HG02763 (cell line): ENCODE results near the gene GTF2A2.
A peak's percentile ranks its signal among the peaks of the same experiment; 100 is the strongest.
"Not testable (repeated sequence)": the region's sequence is repeated elsewhere in the genome, so short reads cannot be mapped to it uniquely, and the experiment has no call there.

Experiments
- ATAC-seq: cut with Tn5 transposase; IDR thresholded peaks from one replicate; pipeline ENCODE4 v1.9.1; 2021; ENCODE audit warnings: mild to moderate bottlenecking, moderate library complexity; ENCODE audit not compliant: unreplicated experiment

Gene GTF2A2, protein sequence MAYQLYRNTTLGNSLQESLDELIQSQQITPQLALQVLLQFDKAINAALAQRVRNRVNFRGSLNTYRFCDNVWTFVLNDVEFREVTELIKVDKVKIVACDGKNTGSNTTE

DNA sequence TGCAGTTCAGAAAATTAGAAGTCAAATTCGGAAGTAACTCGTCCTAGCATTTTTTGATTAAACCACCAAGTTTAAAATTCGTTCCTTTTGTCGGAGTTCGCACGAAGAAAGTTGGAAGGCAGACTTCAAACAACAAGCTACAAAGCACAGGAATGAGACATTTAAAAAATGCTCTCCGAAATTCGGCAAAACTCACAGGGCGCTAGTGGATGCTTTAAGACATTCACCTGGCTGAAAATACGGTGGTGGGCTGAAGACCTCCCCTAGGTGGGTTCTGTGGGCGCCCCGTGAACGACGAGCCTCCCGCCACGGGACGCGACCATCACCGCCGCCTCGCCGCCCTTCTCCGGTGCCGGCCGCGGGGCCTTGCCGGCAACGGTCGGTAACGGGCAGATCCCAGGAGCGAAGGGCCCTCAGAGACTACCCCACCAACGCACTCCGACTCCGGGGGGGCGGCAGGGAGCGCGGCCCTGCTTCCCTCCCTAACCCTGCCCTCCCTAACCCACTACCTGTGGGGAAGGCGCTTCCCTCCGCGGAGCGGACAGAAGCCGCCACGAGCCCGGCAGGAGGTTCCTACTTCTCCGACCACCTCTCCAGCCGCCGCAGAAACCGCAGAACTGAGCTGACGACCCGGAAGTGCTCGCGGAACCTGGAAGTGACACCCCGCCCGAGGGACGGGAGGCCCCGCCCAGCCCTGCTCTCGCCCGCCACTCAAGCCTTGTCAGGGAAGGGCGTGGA is at the start of gene GTF2A2:
Gene GTF2A2 (minus strand): TSS at position 619 of the 738 bp plus-strand sequence. CDS start 5,238 bp downstream, outside the sequence.
- ATAC-seq = peak; percentile 98

DNA sequence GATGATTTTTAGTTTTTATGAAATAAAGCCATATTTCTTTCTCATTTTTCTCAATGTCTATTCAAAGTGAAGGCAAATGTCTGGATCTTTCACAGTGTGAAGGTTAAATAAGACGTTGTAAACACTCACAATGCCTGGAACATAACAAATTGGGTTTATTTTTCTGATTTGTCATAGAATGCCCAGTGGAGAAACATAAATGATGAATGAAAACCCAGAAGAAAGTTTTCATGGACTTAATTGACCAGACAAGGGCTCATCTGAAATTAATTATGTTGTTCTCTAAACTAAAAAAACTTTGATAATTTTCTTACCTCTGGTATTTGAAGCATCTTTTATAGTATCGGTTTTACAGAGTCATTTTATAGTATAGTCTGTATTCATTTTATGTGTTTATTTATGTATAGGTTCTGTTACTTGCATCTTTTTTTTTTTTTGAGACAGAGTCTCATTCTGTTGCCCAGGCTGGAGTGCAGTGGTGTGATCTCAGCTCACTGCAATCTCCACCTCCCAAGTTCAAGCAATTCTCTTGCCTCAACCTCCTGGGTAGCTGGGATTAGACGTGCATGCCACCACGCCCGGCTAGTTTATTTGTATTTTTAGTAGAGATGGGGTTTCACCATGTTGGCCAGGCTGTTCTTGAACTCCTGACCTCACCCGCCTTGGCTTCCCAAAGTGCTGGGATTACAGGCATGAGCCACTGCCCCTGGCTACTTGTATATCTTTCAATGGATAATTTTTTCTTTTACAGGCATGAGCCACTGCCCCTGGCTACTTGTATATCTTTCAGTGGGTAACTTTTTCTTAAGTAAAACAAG is 46.9 kb upstream of the GTF2A2 start:
- ATAC-seq = no peak

DNA sequence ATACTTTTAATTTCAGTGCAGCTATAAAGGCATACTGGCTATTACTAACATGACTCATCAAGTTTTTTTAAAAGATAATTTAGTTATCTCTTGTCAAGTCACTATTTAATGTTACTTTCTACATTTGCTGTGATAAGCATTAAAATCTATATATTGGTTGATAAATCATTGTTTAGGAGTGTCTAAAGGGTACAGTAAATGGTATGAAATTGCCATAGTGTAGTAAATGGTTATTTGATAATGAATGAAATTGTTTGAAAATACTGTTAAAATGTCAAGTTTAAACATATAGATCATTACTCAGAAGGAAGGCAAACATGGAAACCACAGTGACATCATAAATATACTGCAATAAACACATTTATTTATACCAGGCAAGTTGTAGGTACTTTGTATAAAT is 45.0 kb upstream of the GTF2A2 start:
- ATAC-seq = no peak

DNA sequence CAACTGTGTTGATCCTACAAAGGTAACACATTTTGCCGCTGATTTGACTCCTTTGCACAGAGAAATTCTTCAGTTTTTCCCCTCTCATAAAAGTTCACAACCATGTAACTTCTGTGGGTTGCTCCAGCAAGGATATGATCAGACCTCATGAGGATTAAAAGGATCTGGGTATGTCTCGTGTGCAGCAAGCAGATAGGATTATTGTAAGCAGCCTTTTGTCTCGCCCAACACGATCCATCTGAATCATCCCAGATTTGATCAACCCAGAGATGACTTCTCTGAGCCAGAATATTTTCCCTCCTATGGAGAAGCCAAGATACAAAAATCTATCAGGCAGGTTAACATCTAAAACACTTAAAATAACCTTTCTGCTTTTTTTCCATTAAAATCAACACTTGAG is 44.6 kb upstream of the GTF2A2 start:
- ATAC-seq = no peak

DNA sequence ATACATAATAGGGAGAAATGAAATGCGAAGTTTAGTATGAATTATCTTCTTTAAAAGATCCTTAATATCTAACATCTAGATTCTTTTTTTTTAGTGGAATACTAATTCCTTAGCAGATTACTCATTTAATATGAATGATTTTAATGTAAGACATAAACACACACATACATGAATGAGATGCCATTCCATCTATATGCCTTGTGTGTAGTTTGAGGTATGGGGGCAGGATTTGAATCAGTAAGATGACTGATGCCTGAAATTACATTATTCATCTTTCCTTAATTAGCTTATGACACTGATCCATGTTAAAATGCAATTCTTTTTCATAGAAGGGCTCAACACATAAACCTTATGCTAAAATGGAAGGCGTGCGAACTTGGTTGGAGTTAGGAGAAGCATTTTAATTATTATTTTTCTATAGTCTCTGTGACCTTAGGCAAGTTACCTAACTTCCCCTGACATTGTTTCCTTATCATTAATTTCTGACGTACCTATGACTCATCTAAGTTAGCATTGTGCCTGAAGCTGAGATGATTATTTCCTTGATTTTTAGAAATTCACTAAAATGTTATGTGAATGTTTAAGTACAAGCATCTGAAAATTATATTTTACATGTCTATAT is 42.6 kb upstream of the GTF2A2 start:
- no peak for ATAC-seq

DNA sequence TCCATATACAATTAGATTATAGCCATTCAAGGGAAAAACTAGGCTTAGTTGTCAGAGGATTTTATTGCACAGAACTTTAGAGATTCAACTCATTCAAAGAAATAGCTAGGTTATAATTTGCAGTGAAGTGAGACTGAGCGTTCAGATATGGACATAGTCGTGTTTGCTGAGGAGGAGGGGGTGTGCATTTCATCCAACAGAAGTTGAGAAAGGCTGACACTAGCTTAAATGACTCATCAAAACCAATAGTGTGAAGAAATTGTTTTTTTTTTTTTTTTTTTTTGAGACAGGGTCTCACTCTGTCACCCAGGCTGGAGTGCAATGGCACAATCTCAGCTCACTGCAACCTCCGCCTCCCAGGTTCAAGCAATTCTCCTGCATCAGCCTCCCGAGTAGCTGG is 40.8 kb upstream of the GTF2A2 start:
- not testable (repeated sequence) for ATAC-seq

DNA sequence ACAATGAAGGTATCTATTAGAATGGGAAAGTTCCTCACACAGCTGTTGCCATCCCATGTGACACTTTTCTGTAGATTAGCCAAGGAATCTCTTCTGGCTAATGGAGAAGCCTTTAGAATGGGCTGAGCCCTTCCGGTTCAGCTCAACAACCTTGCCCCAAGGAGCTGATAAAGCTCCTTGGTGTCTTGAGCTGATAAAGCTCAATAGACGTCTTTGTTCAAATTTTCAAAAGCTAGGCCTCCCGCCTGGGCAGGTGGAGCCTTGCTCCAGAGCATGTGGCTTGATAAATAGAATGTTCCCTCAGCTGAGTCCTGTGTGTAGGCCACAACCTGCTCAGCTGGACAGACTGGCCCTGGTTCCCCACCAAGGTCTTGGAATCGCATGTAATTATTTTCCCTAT is 39.0 kb upstream of the GTF2A2 start:
- no peak for ATAC-seq

DNA sequence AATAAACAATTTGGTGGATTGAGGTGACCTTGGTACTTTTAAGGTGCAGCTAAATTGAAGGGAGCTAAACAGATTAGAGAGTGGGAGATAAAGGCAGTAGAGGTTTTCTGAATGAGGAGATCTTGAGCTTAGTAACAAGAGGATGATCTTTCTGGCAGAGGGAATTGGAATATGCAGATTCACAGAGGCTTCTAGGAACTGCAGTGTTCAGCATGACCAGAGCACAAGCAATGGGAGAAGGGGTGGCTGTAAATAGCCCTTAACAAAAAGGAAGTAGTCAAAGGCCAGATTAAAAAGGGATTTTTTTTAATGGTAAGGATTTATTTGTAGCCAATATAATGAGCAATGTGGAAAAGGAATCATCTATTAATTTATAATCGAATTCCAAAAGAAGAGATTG is 37.5 kb upstream of the GTF2A2 start:
- no peak for ATAC-seq

DNA sequence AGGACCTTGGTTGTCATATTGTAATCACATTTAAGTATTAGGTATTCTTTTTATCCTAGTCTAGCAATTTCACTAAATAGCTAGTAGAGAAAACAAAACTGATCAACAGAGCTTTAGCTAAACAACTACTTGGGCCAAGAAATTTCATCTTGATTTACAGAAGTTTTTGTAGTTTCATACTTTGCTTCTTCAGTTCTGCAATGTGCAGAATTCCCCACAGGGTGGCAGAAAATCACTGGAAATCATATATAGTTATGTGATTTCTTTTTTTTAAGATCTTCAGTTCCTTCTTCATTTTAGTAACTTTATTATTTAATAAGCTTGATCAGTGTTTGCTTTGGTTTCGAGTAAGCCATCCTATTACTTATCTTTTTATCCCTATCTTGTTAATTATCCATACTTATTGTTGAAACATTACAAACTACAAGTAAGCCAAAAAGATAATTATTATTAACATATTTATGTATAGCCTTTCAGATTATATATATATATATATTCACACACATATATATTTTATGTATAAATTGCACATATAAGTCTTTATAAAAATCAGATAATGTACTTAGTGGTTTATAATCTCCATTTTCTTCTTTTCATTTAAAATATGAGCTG is 34.0 kb upstream of the GTF2A2 start:
- no peak for ATAC-seq

DNA sequence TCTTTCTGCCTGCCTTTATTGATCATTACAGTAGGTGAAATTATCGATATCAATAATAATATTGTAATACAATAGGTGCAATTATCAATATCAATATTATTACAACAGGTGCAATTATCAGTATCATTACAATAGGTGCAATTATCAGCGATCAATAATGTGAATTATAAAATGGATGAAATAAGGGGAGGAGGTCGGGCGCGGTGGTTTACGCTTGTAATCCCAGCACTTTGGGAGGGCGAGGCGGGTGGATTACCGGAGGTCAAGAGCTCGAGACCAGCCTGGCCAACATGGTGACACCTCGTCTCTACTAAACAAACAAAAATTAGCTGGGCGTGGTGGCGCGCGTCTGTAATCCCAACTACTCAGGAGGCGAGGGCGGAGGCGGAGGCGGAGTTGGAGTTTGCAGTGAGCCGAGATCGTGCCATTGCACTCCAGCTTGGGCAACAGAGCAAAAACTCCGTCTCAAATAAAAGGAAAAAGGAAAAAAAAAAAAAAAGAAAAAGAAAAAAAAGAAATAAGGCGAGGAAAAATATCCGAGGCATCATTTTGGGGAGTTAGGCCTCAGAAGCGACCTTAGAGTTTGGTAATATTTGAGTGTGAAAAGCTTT is 32.4 kb upstream of the GTF2A2 start:
- no peak for ATAC-seq

DNA sequence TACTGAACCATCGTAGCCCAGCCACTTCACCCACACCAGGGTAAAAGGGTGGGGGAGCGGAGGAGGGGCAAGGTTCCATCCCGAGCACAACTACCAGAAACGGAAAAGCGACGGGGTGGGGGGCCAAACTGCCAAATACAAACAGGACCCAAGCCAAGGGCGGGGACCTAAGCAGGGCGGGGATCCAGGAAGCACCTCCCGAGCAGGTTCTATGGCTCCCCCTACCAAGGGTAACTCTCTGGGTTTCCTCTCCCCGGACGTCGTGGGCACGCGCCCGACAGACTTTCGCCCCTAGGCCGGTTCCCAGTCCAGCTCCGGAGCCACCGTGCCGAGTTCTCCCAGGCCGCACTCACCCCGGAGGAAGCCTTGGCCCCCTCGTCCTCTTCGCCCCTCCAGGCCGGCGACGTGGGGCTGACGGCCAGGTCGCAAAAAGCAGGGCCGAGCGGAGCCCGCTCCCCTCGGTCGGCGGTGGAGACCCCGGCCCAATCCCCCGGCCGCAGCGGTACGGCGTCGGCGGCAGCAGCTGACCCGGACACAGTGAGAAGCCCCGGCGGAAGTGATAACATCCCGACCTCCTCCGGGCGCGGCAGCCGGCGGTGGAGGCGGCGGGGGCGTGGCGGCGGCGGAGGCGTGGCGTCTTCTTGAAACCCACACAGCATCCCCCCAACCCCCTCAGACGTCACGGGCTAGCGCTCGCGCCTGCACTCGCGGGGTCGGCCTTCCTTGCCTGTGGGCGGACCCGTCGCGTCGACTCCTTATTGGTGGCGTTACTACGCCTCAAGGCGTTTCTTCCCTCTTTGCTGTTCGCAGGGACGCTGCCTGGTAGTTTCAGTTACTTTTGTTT is 31.7 kb upstream of the GTF2A2 start, which contains the start of gene BNIP2:
Gene BNIP2 (minus strand): TSS at position 539 of the 844 bp plus-strand sequence. CDS start 6,863 bp downstream, outside the sequence.
- ATAC-seq = peak; percentile 91

DNA sequence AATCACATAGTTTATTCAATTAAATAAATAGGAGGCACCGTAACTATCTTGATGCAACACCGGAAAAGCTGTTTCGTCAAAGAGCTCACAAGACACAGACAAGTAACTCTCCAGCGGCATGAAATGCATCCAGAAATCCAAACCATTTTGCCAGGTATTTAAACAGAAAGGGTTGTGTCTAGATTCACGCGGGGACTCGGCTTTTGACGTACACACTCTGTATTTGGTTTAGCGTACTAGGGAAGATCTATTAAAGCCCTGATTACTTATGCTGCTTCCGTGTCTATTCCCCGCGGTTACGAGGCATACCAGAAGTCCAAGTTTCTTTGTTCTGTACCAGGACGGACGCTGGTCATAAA is 31.1 kb upstream of the GTF2A2 start:
- ATAC-seq = peak; percentile 2

DNA sequence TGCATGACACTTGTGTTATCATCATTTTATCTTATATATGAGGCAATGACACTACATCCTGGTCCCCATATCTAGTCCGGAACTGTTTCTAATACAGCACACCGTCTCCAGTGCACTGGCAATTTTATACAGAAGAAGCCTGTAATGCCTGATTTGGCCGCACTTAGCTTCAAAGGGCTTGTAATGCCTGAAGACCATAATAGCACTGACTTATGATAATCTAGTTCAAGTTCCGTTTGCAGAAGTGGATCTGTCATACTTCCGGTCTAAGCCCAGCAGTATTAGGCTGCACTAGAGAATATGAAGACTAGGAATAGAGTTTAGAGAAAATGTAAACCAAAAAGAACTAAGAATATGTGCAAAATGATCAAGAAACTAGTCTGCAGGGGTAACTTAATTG is 30.5 kb upstream of the GTF2A2 start:
- no peak for ATAC-seq

DNA sequence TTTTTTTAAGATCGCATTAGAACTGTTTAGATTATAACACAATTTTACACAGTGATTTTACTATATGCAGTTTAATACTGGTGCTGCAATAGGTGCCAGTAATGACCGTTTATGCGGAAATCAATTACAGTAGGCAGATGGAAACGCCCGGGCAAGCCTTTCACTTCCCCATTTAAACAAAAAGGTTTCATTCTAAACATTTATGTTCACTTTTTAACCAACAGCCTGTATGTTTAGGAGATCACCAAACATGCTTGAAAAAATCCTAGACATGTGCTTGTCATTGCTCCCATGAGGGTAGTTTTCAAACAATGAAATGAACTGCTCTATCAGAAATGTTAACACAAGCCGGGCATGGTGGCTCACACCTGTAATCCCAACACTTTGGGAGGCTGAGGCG is 29.1 kb upstream of the GTF2A2 start:
- no peak for ATAC-seq

DNA sequence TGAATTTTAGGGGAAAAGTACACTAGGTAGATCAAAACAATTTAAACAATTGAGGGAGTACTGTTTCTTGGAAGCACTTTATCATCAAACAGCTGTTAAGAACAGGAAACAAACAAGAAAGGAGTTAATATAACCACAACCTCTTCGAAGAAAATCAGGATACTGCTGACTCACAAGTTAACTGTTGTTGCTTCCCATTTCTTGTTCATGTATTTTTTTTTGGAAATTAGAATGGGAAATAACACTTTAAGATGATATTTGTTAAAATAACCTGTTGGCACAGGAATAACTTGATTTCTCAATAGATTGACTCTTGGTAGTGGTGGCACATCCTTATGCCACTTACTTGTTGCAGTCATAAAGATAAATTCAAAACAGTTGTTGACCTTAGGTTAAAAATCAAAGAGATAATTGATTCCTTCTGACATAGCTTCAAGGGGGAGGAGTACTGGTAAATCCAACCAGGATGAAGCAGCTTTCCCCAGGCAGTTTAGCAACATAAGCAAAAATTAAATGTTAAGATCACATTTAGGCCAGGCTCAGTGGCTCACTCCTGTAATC is 28.5 kb upstream of the GTF2A2 start:
- no peak for ATAC-seq

DNA sequence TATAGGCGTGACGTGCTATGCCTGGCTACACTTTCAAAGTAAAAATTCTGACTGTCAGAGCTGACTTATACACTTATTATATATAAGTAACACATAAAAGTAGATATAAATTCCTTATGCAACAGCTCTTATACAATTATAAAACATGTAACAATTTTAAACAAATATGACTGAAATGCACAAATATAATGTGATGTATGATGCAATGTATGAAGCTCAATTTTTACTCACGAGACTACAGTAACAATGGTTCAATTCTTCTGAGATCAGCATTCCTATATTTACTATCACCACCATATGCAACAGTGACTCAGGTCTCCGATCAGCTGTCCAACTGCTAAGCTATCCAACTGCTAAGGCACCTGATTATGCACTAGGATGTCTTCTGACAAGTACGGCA is 23.6 kb upstream of the GTF2A2 start:
- ATAC-seq = no peak

DNA sequence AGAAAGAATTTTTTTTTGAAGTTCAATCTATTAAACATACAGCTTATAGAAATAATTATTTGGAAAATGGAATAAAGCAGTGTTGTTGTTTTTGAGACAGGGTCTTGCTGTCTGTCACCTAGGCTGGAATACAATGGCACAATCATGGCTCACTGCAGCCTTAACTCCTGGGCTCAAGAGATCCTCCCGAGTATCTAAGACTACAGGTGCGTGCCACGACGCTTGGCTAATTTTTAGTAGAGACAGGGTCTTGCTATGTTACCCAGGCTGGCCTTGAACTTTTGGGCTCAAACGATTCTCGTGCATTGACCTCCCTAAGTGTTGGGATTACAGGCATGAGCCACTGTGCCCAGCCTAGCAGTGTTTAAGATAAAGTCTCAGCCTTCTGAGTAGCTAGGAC is 23.0 kb upstream of the GTF2A2 start:
- no peak for ATAC-seq

DNA sequence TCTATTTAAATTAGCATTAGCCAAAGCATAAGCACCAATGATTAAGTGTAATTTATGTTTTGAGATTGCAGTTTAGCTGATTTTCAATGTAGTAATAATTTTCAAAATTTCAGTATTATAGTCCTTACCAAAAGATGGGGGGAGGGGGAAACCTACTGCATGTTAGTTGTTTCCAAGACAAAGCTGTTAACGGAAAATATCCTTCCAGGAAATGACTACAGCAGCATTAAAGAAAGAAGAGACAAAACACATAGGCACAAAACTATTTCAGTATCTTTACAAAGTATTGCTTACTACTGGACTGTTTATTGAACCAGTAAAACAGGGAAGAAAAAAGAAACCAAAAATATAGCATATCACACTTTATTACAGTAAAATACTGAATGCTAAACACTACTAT is 21.3 kb upstream of the GTF2A2 start:
- no peak for ATAC-seq

DNA sequence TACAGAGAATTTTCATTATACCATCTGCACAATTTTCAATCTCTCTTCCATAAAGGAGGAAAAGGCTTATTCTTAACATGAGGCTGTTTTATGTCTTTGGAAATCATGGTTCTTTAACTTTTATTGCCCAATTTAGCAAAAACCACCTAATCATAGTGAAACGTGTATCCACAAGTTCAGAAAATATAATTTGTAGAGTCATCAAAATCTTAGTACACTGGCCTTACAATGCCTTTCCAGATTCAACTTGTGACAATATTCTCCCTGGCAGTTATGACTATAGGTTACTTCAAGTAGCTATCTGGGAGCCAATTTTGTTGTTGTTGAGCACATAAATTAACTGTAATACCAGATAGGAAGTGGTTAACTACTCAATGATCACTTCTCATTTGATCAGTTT is 20.9 kb upstream of the GTF2A2 start:
- no peak for ATAC-seq

DNA sequence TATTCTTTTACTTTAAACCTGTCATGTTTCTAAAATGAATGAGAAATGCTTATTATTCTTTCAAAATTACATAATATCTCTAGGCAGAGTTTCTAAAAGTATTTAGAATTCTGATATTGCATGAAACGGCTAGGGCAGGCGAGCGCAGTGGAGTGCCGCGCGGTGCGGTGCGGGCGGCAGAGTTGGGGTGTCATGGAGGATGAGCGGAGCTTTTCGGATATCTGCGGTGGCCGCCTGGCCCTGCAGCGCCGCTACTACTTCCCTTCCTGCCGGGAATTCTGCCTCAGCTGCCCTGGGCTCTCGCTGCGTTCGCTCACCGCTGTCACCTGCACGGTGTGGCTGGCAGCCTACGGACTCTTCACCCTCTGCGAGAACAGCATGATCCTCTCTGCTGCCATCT is 19.2 kb upstream of the GTF2A2 start:
- no peak for ATAC-seq
